ENCODE data around the gene CNTNAP2. TPM values are rescaled to one million over a fixed set of nuclear protein-coding genes. Genes with fewer than 3 reads are reported as not detected.

CNTNAP2 gene
- total RNA-seq, 1 experiment from 2014 or later, result 60.0 TPM

DNA sequence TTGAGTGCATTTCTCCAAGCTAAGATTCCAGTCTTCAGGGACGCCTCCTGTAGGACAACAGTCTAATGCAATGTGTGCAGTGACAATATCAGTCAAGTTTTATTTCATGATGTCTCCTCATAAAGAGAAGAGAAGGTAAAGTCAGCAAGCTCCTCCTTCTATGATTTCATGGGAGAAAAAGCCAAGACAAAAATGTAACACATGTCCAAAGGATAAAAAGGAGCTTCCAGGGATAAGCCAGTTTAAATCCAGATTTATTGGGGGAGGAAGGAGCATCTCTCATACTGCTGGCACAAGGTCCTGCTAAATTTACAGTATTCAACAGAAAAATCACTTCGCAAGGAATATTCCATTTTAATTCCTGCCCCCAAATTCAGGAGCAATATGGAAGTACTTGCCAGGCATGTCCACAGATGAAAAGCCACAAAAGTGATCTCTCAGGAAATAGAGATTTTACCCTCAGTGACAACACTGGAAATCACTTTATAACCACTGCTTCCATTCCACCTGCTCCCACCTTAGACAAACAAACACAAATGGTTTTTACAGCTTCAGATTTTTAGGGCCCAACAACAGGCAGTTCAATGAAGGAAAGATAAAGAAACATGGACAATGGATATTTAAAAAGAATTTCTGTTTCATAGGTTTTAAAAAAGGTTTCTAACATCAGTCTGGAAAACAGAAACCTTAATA lies 1796.5 kb downstream of the CNTNAP2 start:
- TF ChIP-seq, protein P1, sequence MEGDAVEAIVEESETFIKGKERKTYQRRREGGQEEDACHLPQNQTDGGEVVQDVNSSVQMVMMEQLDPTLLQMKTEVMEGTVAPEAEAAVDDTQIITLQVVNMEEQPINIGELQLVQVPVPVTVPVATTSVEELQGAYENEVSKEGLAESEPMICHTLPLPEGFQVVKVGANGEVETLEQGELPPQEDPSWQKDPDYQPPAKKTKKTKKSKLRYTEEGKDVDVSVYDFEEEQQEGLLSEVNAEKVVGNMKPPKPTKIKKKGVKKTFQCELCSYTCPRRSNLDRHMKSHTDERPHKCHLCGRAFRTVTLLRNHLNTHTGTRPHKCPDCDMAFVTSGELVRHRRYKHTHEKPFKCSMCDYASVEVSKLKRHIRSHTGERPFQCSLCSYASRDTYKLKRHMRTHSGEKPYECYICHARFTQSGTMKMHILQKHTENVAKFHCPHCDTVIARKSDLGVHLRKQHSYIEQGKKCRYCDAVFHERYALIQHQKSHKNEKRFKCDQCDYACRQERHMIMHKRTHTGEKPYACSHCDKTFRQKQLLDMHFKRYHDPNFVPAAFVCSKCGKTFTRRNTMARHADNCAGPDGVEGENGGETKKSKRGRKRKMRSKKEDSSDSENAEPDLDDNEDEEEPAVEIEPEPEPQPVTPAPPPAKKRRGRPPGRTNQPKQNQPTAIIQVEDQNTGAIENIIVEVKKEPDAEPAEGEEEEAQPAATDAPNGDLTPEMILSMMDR (conservative IDR thresholded peaks at IDR 0.05; ENCODE audit: low read depth, low read length), result no peak
- TF ChIP-seq EZH2 (IDR thresholded peaks at IDR 0.05; ENCODE audit: borderline replicate concordance, low read depth, low read length, poor library complexity, severe bottlenecking), result no peak
- intact Hi-C loops (cut with micrococcal nuclease; ENCODE audit: unreplicated experiment), result no loop called here
- Histone ChIP-seq H3K9me3 (ENCODE audit: low read depth, low read length, poor library complexity, severe bottlenecking) (no peaks in the 10 kb centered on the region), H3K4me3 (ENCODE audit: low read depth, low read length, poor library complexity, severe bottlenecking) (no peak overlapping the region), H3K27me3 (replicated peaks; ENCODE audit: insufficient read depth, low read depth, low read length, poor library complexity) (no peaks in the 10 kb centered on the region), H3K4me1 (ENCODE audit: insufficient read depth, low read length, poor library complexity, severe bottlenecking) (no peaks in the 10 kb centered on the region), H3K27ac (ENCODE audit: low read depth, low read length, poor library complexity, severe bottlenecking) (no peak overlapping the region), H3K36me3 (ENCODE audit: insufficient read depth, low read length, poor library complexity, severe bottlenecking) (no peaks in the 10 kb centered on the region)
- no TSS peak for BruUV-seq (replicated peaks)
- DNase-seq (ENCODE audit: low spot score), result no peak
- POLR2A ChIA-PET (ENCODE audit: low non-redundant PET), result no interaction called here
- CTCF ChIA-PET, result no interaction called here

DNA sequence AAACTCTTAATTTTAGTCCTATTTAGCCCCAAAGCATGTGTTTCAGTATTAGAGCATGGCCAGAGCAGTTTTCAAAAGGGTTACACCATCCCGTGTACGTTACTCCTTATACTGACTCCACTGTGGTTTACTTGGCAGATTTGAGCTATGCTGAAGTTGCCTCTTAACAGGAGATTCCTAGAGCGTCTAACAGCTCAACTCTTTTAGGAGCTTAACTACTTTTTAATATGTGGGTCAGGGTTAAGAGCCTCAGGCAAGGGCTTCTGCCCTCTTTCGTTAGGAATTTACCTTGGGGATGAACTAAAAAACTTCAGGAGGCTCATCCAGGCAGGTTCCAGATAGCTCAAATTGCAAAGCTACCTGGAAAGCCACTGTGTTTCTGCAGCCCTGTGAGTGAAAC lies 1799.2 kb downstream of the CNTNAP2 start:
- no peaks in the 10 kb centered on the region for H3K4me1 ChIP-seq (ENCODE audit: insufficient read depth, low read length, poor library complexity, severe bottlenecking)
- intact Hi-C loops (cut with micrococcal nuclease; ENCODE audit: unreplicated experiment), result no loop called here

DNA sequence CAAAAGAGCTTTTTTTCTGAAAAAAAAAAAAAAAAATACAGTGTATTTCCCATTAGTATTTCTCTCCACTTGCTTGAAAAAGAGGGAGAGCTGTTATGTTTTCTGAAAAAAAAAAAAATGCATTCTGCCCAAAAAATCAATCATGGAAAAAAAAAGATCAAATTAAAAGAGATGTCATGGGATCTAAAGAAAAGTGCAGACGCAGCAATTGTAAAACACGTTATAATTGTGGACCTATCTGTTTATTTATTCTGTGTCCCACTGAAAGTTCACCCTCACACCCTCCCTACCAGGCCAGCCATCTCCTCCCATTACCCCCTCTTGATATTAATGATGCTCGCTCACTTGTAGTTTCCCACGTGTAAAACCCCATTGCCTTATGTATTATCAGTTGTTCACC lies 1800.0 kb downstream of the CNTNAP2 start:
- ChIA-PET CTCF (no interaction called here), POLR2A (ENCODE audit: low non-redundant PET) (no interaction called here)
- no peak overlapping the region for H3K27ac ChIP-seq (ENCODE audit: low read depth, low read length, poor library complexity, severe bottlenecking)
- H3K9me3 ChIP-seq (ENCODE audit: low read depth, low read length, poor library complexity, severe bottlenecking), result no peaks in the 10 kb centered on the region
- no peak for TF ChIP-seq EZH2 (IDR thresholded peaks at IDR 0.05; ENCODE audit: borderline replicate concordance, low read depth, low read length, poor library complexity, severe bottlenecking)
- TF ChIP-seq, protein P1 (conservative IDR thresholded peaks at IDR 0.05; ENCODE audit: low read depth, low read length), result no peak
- H3K36me3 ChIP-seq (ENCODE audit: insufficient read depth, low read length, poor library complexity, severe bottlenecking), result no peaks in the 10 kb centered on the region
- no peaks in the 10 kb centered on the region for H3K27me3 ChIP-seq (replicated peaks; ENCODE audit: insufficient read depth, low read depth, low read length, poor library complexity)
- no peak overlapping the region for H3K4me3 ChIP-seq (ENCODE audit: low read depth, low read length, poor library complexity, severe bottlenecking)
- intact Hi-C loops (cut with micrococcal nuclease; ENCODE audit: unreplicated experiment), result no loop called here
- DNase-seq (ENCODE audit: low spot score), result no peak
- no peaks in the 10 kb centered on the region for H3K4me1 ChIP-seq (ENCODE audit: insufficient read depth, low read length, poor library complexity, severe bottlenecking)
- no TSS peak for BruUV-seq (replicated peaks)

More for the DNA sequence above, 1799.2 kb downstream of the CNTNAP2 start:
- DNase-seq (ENCODE audit: low spot score), result no peak
- no peak overlapping the region for H3K27ac ChIP-seq (ENCODE audit: low read depth, low read length, poor library complexity, severe bottlenecking)
- H3K4me3 ChIP-seq (ENCODE audit: low read depth, low read length, poor library complexity, severe bottlenecking), result no peak overlapping the region
- H3K9me3 ChIP-seq (ENCODE audit: low read depth, low read length, poor library complexity, severe bottlenecking), result no peaks in the 10 kb centered on the region
- ChIA-PET CTCF (no interaction called here), POLR2A (ENCODE audit: low non-redundant PET) (no interaction called here)
- no peaks in the 10 kb centered on the region for H3K27me3 ChIP-seq (replicated peaks; ENCODE audit: insufficient read depth, low read depth, low read length, poor library complexity)
- BruUV-seq (replicated peaks), result no TSS peak
- no peaks in the 10 kb centered on the region for H3K36me3 ChIP-seq (ENCODE audit: insufficient read depth, low read length, poor library complexity, severe bottlenecking)
- no peak for TF ChIP-seq EZH2 (IDR thresholded peaks at IDR 0.05; ENCODE audit: borderline replicate concordance, low read depth, low read length, poor library complexity, severe bottlenecking)

DNA sequence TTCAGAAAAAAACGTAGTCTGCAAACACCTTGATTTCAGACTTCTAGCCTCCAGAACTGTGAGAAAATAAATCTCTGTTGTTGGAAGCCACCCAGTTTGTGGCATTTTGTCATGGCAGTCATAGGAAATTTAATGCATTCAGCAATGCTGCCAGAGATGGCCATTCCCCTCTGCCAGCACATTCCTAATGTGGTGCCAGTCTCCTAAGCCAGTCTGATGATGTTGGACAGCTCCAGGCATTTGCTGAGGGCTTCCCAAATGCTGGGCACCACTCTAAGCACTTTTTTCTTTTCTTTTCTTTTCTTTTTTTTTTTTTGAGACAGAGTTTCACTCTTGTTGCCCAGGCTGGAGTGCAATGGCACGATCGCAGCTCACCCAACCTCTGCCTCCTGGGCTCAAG lies 1807.2 kb downstream of the CNTNAP2 start:
- no peak for DNase-seq (ENCODE audit: low spot score)
- no peaks in the 10 kb centered on the region for H3K4me1 ChIP-seq (ENCODE audit: insufficient read depth, low read length, poor library complexity, severe bottlenecking)
- intact Hi-C loops (cut with micrococcal nuclease; ENCODE audit: unreplicated experiment), result no loop called here
- no TSS peak for BruUV-seq (replicated peaks)
- H3K4me3 ChIP-seq (ENCODE audit: low read depth, low read length, poor library complexity, severe bottlenecking), result no peak overlapping the region
- no peaks in the 10 kb centered on the region for H3K27me3 ChIP-seq (replicated peaks; ENCODE audit: insufficient read depth, low read depth, low read length, poor library complexity)
- H3K27ac ChIP-seq (ENCODE audit: low read depth, low read length, poor library complexity, severe bottlenecking), result no peak overlapping the region
- H3K9me3 ChIP-seq (ENCODE audit: low read depth, low read length, poor library complexity, severe bottlenecking), result no peaks in the 10 kb centered on the region
- ChIA-PET POLR2A (ENCODE audit: low non-redundant PET) (no interaction called here), CTCF (no interaction called here)
- H3K36me3 ChIP-seq (ENCODE audit: insufficient read depth, low read length, poor library complexity, severe bottlenecking), result no peaks in the 10 kb centered on the region
- TF ChIP-seq EZH2 (IDR thresholded peaks at IDR 0.05; ENCODE audit: borderline replicate concordance, low read depth, low read length, poor library complexity, severe bottlenecking), result no peak
- TF ChIP-seq, protein P1 (conservative IDR thresholded peaks at IDR 0.05; ENCODE audit: low read depth, low read length), result no peak
